H1 (cell line): ENCODE data around the gene RHBDD1. TPM values are rescaled to one million over a fixed set of nuclear protein-coding genes. Genes with fewer than 3 reads are reported as not detected.

Experiments
- CTCF ChIA-PET: fragments of 300-600 bp; sonication (Branson Sonifier 250); formaldehyde crosslinking; loops from one replicate; lab custom pipeline; 2021; ENCODE audit not compliant: partially characterized antibody; lab: Charles Lee
- POLR2A ChIA-PET: fragments of 300-600 bp; sonication (Branson Sonifier 250); formaldehyde crosslinking; loops from one replicate; lab custom pipeline; 2021; ENCODE audit warnings: inconsistent platforms; ENCODE audit not compliant: partially characterized antibody; lab: Charles Lee
- DNase-seq, 2 experiments: peaks; one replicate each; pipeline versions ENCODE4 v3.0.0 to v3.0.0-alpha.2; 2010 to 2022; ENCODE audit warnings: low spot score in 2 of 2, low read depth in 1 of 2, mixed read lengths in 1 of 2
- FAIRE-seq: peaks from 2 replicates; lab custom pipeline; 2011; peaks lifted over from hg19 to GRCh38; lab: Jason Lieb, UNC
- H2AFZ ChIP-seq: 2 replicates; pipeline ENCODE4 v1.8.1; 2012; ENCODE audit warnings: low read length, inconsistent platforms
- H2AK5ac ChIP-seq: 2 replicates; pipeline ENCODE4 v1.6.1; 2013; ENCODE audit warnings: low read depth, low read length
- H2BK120ac ChIP-seq: replicated peaks from 2 replicates; pipeline ENCODE3; 2013; ENCODE audit warnings: low read depth, low read length, inconsistent platforms
- H2BK12ac ChIP-seq: 2 replicates; pipeline ENCODE4 v1.6.1; 2013; ENCODE audit warnings: low read depth, low read length
- H2BK15ac ChIP-seq: 2 replicates; pipeline ENCODE4 v1.6.1; 2013; ENCODE audit warnings: low read length
- H2BK20ac ChIP-seq: 2 replicates; pipeline ENCODE4 v1.6.1; 2013; ENCODE audit warnings: low read length
- H2BK5ac ChIP-seq: 2 replicates; pipeline ENCODE4 v1.6.1; 2013; ENCODE audit warnings: low read depth, low read length
- H3K14ac ChIP-seq: 2 replicates; pipeline ENCODE4 v1.6.1; 2013; ENCODE audit warnings: inconsistent platforms; ENCODE audit not compliant: insufficient read length
- H3K18ac ChIP-seq: 2 replicates; pipeline ENCODE4 v1.6.1; 2013; ENCODE audit warnings: low read length; ENCODE audit errors: extremely low read depth
- H3K23ac ChIP-seq: 2 replicates; pipeline ENCODE4 v1.6.1; 2013; ENCODE audit warnings: inconsistent platforms; ENCODE audit not compliant: insufficient read length
- H3K23me2 ChIP-seq: 2 replicates; pipeline ENCODE4 v1.6.1; 2013; ENCODE audit warnings: low read depth, low read length
- H3K27ac ChIP-seq: 2 replicates; pipeline ENCODE4 v1.6.1; 2011; ENCODE audit warnings: low read depth, low read length, inconsistent platforms
- H3K27me3 ChIP-seq, 4 experiments: replicated peaks in 1 of 4; 1 replicate in 1 of 4; 2 replicates in 3 of 4; pipeline versions ENCODE4 v1.6.1 to v1.8.1; 2011 to 2013; ENCODE audit warnings: low read length in 3 of 4, mild to moderate bottlenecking in 3 of 4, inconsistent platforms in 2 of 4, mixed read lengths in 2 of 4, moderate library complexity in 1 of 4; ENCODE audit not compliant: control insufficient read depth in 3 of 4, insufficient read depth in 3 of 4; ENCODE audit errors: extremely low read depth in 1 of 4
- H3K36me3 ChIP-seq, 4 experiments: 2 replicates each; pipeline versions ENCODE4 v1.6.1 to v1.8.1; 2011 to 2013; ENCODE audit warnings: mild to moderate bottlenecking in 4 of 4, low read length in 3 of 4, moderate library complexity in 2 of 4, control low read depth in 1 of 4, inconsistent platforms in 1 of 4; ENCODE audit not compliant: insufficient read depth in 4 of 4, control insufficient read depth in 2 of 4
- H3K4ac ChIP-seq: replicated peaks from 2 replicates; pipeline ENCODE3; 2013; ENCODE audit warnings: low read length, low read depth, mixed read lengths, inconsistent platforms; ENCODE audit not compliant: insufficient read length
- H3K4me1 ChIP-seq, 4 experiments: replicated peaks in 1 of 4; 1 replicate in 1 of 4; 2 replicates in 3 of 4; pipeline versions ENCODE4 v1.6.1 to v1.8.1; 2011 to 2013; ENCODE audit warnings: low read length in 3 of 4, inconsistent platforms in 2 of 4, mixed read lengths in 1 of 4; ENCODE audit not compliant: insufficient read depth in 4 of 4, control insufficient read depth in 3 of 4
- H3K4me2 ChIP-seq, 2 experiments: 2 replicates each; pipeline versions ENCODE4 v1.6.1 to v1.8.1; 2011 to 2013; ENCODE audit warnings: low read depth in 2 of 2, low read length in 2 of 2, control low read depth in 1 of 2, inconsistent platforms in 1 of 2, mild to moderate bottlenecking in 1 of 2; ENCODE audit not compliant: insufficient read depth in 1 of 2
- H3K4me3 ChIP-seq, 4 experiments: fragments of 200-600, 300-600 bp in 1 of 4; sonication (generic), shearing (Covaris generic), sonication (Bioruptor Twin) in 1 of 4; 2 replicates each; pipeline versions ENCODE4 v1.5.1 to v1.8.1; 2011 to 2016; ENCODE audit warnings: low read length in 4 of 4, low read depth in 3 of 4, control low read depth in 2 of 4, inconsistent platforms in 2 of 4, mild to moderate bottlenecking in 2 of 4, mixed read lengths in 1 of 4, moderate library complexity in 1 of 4; ENCODE audit not compliant: insufficient read depth in 2 of 4; ENCODE audit errors: extremely low read depth in 1 of 4
- H3K56ac ChIP-seq: replicated peaks from 2 replicates; pipeline ENCODE3; 2013; ENCODE audit warnings: low read depth, mild to moderate bottlenecking, mixed read lengths, low read length, inconsistent platforms; ENCODE audit not compliant: insufficient read length
- H3K79me1 ChIP-seq: 2 replicates; pipeline ENCODE4 v1.6.1; 2013; ENCODE audit warnings: low read depth, low read length, control low read depth
- H3K79me2 ChIP-seq, 2 experiments: 2 replicates each; pipeline versions ENCODE4 v1.6.1 to v1.8.1; 2012 to 2013; ENCODE audit warnings: low read length in 2 of 2, mild to moderate bottlenecking in 2 of 2, inconsistent platforms in 1 of 2; ENCODE audit not compliant: insufficient read depth in 2 of 2, control insufficient read depth in 1 of 2
- H3K9ac ChIP-seq, 4 experiments: replicated peaks in 1 of 4; 1 replicate in 1 of 4; 2 replicates in 3 of 4; pipeline versions ENCODE4 v1.6.1 to v1.8.1; 2011 to 2013; ENCODE audit warnings: low read depth in 3 of 4, low read length in 3 of 4, control low read depth in 2 of 4, mild to moderate bottlenecking in 2 of 4, moderate library complexity in 2 of 4, inconsistent platforms in 1 of 4; ENCODE audit errors: extremely low read depth in 1 of 4
- H3K9me3 ChIP-seq, 2 experiments: 2 replicates each; pipeline versions ENCODE4 v1.6.1 to v1.8.1; 2012 to 2013; ENCODE audit warnings: mild to moderate bottlenecking in 2 of 2, moderate library complexity in 2 of 2, control low read depth in 1 of 2, inconsistent platforms in 1 of 2, low read depth in 1 of 2, low read length in 1 of 2, mixed read lengths in 1 of 2; ENCODE audit not compliant: insufficient read depth in 2 of 2
- H4K20me1 ChIP-seq, 2 experiments: replicated peaks in 1 of 2; 2 replicates each; pipeline versions ENCODE3 to v1.8.1; 2011 to 2013; ENCODE audit warnings: inconsistent platforms in 2 of 2, low read length in 2 of 2, mild to moderate bottlenecking in 1 of 2; ENCODE audit not compliant: insufficient read depth in 2 of 2, control insufficient read depth in 1 of 2
- H4K5ac ChIP-seq: 2 replicates; pipeline ENCODE4 v1.6.1; 2013; ENCODE audit warnings: low read length, low read depth, mixed read lengths, inconsistent platforms; ENCODE audit not compliant: insufficient read length
- H4K8ac ChIP-seq: 2 replicates; pipeline ENCODE4 v1.8.0; 2013; ENCODE audit warnings: mild to moderate bottlenecking, moderate library complexity, low read length, inconsistent platforms; ENCODE audit not compliant: insufficient read depth; ENCODE audit errors: extremely low read depth
- H4K91ac ChIP-seq: replicated peaks from 2 replicates; pipeline ENCODE3; 2013; ENCODE audit warnings: low read length, mixed read lengths, inconsistent platforms; ENCODE audit not compliant: insufficient read length
- GABPA ChIP-seq: IDR thresholded peaks from 2 replicates; pipeline ENCODE4 v1.6.1; 2011; ENCODE audit warnings: mild to moderate bottlenecking, low read length, moderate library complexity, borderline replicate concordance; ENCODE audit not compliant: insufficient read depth
- NANOG ChIP-seq: IDR thresholded peaks from 2 replicates; pipeline ENCODE4 v1.6.1; 2011; ENCODE audit warnings: low read length, low read depth, mild to moderate bottlenecking, inconsistent platforms; ENCODE audit not compliant: insufficient read depth, poor library complexity, severe bottlenecking
- POLR2AphosphoS5 ChIP-seq: IDR thresholded peaks from 2 replicates; pipeline ENCODE4 v1.6.1; 2011; ENCODE audit warnings: low read depth, low read length
- SUZ12 ChIP-seq: fragments of 200-600 bp; sonication (generic); IDR thresholded peaks from 2 replicates; pipeline ENCODE4 v1.6.1; 2012; ENCODE audit warnings: mild to moderate bottlenecking, inconsistent platforms, low read length, moderate library complexity, mixed read lengths
- TAF7 ChIP-seq: optimal IDR thresholded peaks from 2 replicates; pipeline ENCODE3; 2011; ENCODE audit warnings: low read depth, mild to moderate bottlenecking, inconsistent platforms, low read length, moderate library complexity, borderline replicate concordance
- TBP ChIP-seq: IDR thresholded peaks from 2 replicates; pipeline ENCODE4 v1.6.1; 2011; ENCODE audit warnings: low read depth, low read length, improper control_type of control experiment
- WGBS, 2 experiments: shearing (Covaris generic) in 1 of 2; methylation state at CpG; one replicate each; pipeline versions ENCODE4 v1.1.6 to v1.1.7; 2013 to 2015; ENCODE audit warnings: low lambda C conversion rate in 2 of 2, mixed read lengths in 2 of 2, inconsistent platforms in 1 of 2, low coverage in 1 of 2, missing lambda C conversion rate in 1 of 2; ENCODE audit not compliant: insufficient replicate concordance in 2 of 2, insufficient coverage in 1 of 2, insufficient read length in 1 of 2; ENCODE audit errors: extremely low coverage in 1 of 2, missing lambda C conversion rate in 1 of 2; 5-methylcytosine and 5-hydroxymethylcytosine counted together
- polyA plus RNA-seq, 7 experiments: library from polyadenylated mRNA; depleted of rRNA in 3 of 7; stranded (reverse) in 5 of 7; unstranded in 2 of 7; fragments of >200 nt in 5 of 7; fragments of 200-250 nt in 2 of 7; gene quantifications; 1 replicate in 5 of 7; 2 replicates in 1 of 7; 4 replicates in 1 of 7; pipeline versions ENCODE4 v1.2.1 to v1.2.3, GENCODE V29; 2011 to 2013; ENCODE audit warnings: missing spikeins in 2 of 7, mixed read lengths in 2 of 7
- total RNA-seq: library from RNA; stranded (reverse); fragmentation: NEBNext Ultra II Directional; extraction: Animal tissue kit (Norgen Biotek cat#: 25700); gene quantifications from 2 replicates; pipeline ENCODE4 v1.2.1, GENCODE V29; 2021

Gene RHBDD1
- total and polyA plus RNA-seq, 2 of the 8 experiments (the other 6 are each of a cell fraction or from before 2014, with no cell fraction given) = 10.5 to 23.1 TPM

- H2BK20ac ChIP-seq = no peak overlapping the region
Observed at GRCh38 chr2:226959418-226959817, 123.6 kb downstream of the RHBDD1 start.

More at GRCh38 chr2:226959418-226959817, 123.6 kb downstream of the RHBDD1 start:
- H2BK5ac ChIP-seq = no peak overlapping the region
- H4K5ac ChIP-seq = no peak overlapping the region
- no peak overlapping the region for H3K27ac ChIP-seq
- no peak overlapping the region for H4K8ac ChIP-seq
- H3K18ac ChIP-seq = no peak overlapping the region
- H3K23ac ChIP-seq = no peak overlapping the region
- H2AFZ ChIP-seq = no peak overlapping the region
- no peak overlapping the region for H2AK5ac ChIP-seq
- TF ChIP-seq NANOG (no peak), POLR2AphosphoS5 (no peak), TBP (no peak), SUZ12 (no peak), TAF7 (no peak), GABPA (no peak)
- no peaks in the 10 kb centered on the region for H3K27me3 ChIP-seq
- H3K79me2 ChIP-seq = no peaks in the 10 kb centered on the region
- no peak overlapping the region for H3K56ac ChIP-seq
- no peak overlapping the region for H2BK12ac ChIP-seq
- H3K36me3 ChIP-seq = no peaks in the 10 kb centered on the region
- H3K4me1 ChIP-seq = peaks cover 0 to 6% (median 0%) of the 10 kb centered on the region in 4 experiments; a peak in 2 of 7 replicates
- H2BK15ac ChIP-seq = no peak overlapping the region
- 78% methylated on average over 1 of the region's 1 CpG; no CpG with 5 or more reads in 1 of the 2 experiments for WGBS, 2 experiments
- peaks cover 2 to 4% of the 10 kb centered on the region in 2 experiments; a peak in 2 of 4 replicates for H3K9me3 ChIP-seq
- H3K4me2 ChIP-seq = no peak overlapping the region
- no peak overlapping the region for H2BK120ac ChIP-seq
- no peak overlapping the region for H4K91ac ChIP-seq
- DNase-seq (no peak), FAIRE-seq (no peak)
- H3K4ac ChIP-seq = no peak overlapping the region
- ChIA-PET CTCF (no interaction called here), POLR2A (no interaction called here)
- no peaks in the 10 kb centered on the region for H3K79me1 ChIP-seq
- no peak overlapping the region for H3K14ac ChIP-seq
- no peaks in the 10 kb centered on the region for H3K23me2 ChIP-seq
- H3K9ac ChIP-seq = no peak overlapping the region
- no peak overlapping the region for H3K4me3 ChIP-seq
- no peaks in the 10 kb centered on the region for H4K20me1 ChIP-seq
